IMR-90 (cell line): ENCODE results near the gene OR51B6. TPM values are rescaled to one million over a fixed set of nuclear protein-coding genes. Genes with fewer than 3 reads are reported as not detected.
A peak's percentile ranks its signal among the peaks of the same experiment; 100 is the strongest.

Source experiments
- ATAC-seq: fragments of 200-7000 bp; cut with Tn5 transposase; 2 replicates; pipeline ENCODE4 v1.9.1; 2020; ENCODE audit warnings: low read depth, mild to moderate bottlenecking, moderate library complexity
- BruUV-seq: library from RNA; stranded (reverse); fragments of 400-500 nt; replicated peaks from 2 replicates; lab custom pipeline; 2021; lab: Mats Ljungman, UMichigan
- CTCF ChIA-PET: fragments of 300-600 bp; formaldehyde crosslinking; extraction: SDS; loops from one replicate; lab custom pipeline; 2021; ENCODE audit warnings: antibody characterized with exemption; lab: Yijun Ruan, JAX
- POLR2A ChIA-PET: fragments of 300-600 bp; sonication (Branson Sonifier 250); formaldehyde crosslinking; loops from one replicate; lab custom pipeline; 2022; ENCODE audit warnings: antibody characterized with exemption; ENCODE audit not compliant: unreplicated experiment; lab: Charles Lee
- DNase-seq: peaks from one replicate; pipeline ENCODE4 v3.0.0; 2013
- H2AFZ ChIP-seq: replicated peaks from 2 replicates; pipeline ENCODE3; 2013; ENCODE audit warnings: low read length, mild to moderate bottlenecking; ENCODE audit not compliant: poor library complexity
- H2AK5ac ChIP-seq: 2 replicates; pipeline ENCODE4 v1.6.1; 2013; ENCODE audit warnings: low read depth, low read length, inconsistent platforms
- H2AK9ac ChIP-seq: replicated peaks from 2 replicates; pipeline ENCODE3; 2013; ENCODE audit warnings: mild to moderate bottlenecking, low read depth, low read length, moderate library complexity; ENCODE audit not compliant: poor library complexity
- H2BK120ac ChIP-seq: 2 replicates; pipeline ENCODE4 v1.6.1; 2013; ENCODE audit warnings: low read depth, low read length, inconsistent platforms
- H2BK15ac ChIP-seq: 3 replicates; pipeline ENCODE4 v1.6.1; 2013; ENCODE audit warnings: low read depth, low read length, inconsistent platforms
- H2BK20ac ChIP-seq: 2 replicates; pipeline ENCODE4 v1.6.1; 2013; ENCODE audit warnings: low read depth, mild to moderate bottlenecking, inconsistent platforms, low read length, moderate library complexity
- H2BK5ac ChIP-seq: 2 replicates; pipeline ENCODE4 v1.6.1; 2013; ENCODE audit warnings: mild to moderate bottlenecking, low read depth, low read length, inconsistent platforms; ENCODE audit not compliant: poor library complexity, severe bottlenecking
- H3K14ac ChIP-seq: replicated peaks from 2 replicates; pipeline ENCODE4 v1.6.1; 2013; ENCODE audit warnings: low read depth, low read length, inconsistent platforms
- H3K18ac ChIP-seq: 2 replicates; pipeline ENCODE4 v1.6.1; 2013; ENCODE audit warnings: low read depth, low read length, control low read depth
- H3K23ac ChIP-seq: 2 replicates; pipeline ENCODE4 v1.6.1; 2013; ENCODE audit warnings: low read depth, low read length, inconsistent platforms
- H3K27ac ChIP-seq: 2 replicates; pipeline ENCODE4 v1.5.1; 2013; ENCODE audit warnings: mild to moderate bottlenecking, control low read depth, low read length; ENCODE audit not compliant: insufficient read depth
- H3K27me3 ChIP-seq: 2 replicates; pipeline ENCODE4 v1.6.1; 2013; ENCODE audit warnings: low read length; ENCODE audit not compliant: control insufficient read depth, insufficient read depth
- H3K36me3 ChIP-seq: 2 replicates; pipeline ENCODE4 v1.6.1; 2013; ENCODE audit warnings: low read length, mixed read lengths; ENCODE audit not compliant: control insufficient read depth, insufficient read depth
- H3K4ac ChIP-seq: 2 replicates; pipeline ENCODE4 v1.6.1; 2013; ENCODE audit warnings: low read depth, low read length, inconsistent platforms
- H3K4me1 ChIP-seq: 2 replicates; pipeline ENCODE4 v1.6.1; 2013; ENCODE audit warnings: low read length, mixed read lengths; ENCODE audit not compliant: control insufficient read depth, insufficient read depth
- H3K4me2 ChIP-seq: 2 replicates; pipeline ENCODE4 v1.6.1; 2013; ENCODE audit warnings: low read depth, mild to moderate bottlenecking, control low read depth, low read length, moderate library complexity
- H3K4me3 ChIP-seq: 2 replicates; pipeline ENCODE4 v1.5.1; 2013; ENCODE audit warnings: low read depth, mild to moderate bottlenecking, control low read depth, low read length, moderate library complexity; ENCODE audit not compliant: insufficient read depth
- H3K56ac ChIP-seq: 2 replicates; pipeline ENCODE4 v1.6.1; 2013; ENCODE audit warnings: low read length, inconsistent platforms; ENCODE audit not compliant: insufficient read depth; ENCODE audit errors: extremely low read depth
- H3K79me1 ChIP-seq, 2 experiments: 2 replicates each; pipeline ENCODE4 v1.6.1; 2013; ENCODE audit warnings: low read length in 2 of 2, inconsistent platforms in 1 of 2, low read depth in 1 of 2
- H3K9ac ChIP-seq: 2 replicates; pipeline ENCODE4 v1.6.1; 2013; ENCODE audit warnings: low read depth, low read length, control low read depth
- H3K9me1 ChIP-seq: 2 replicates; pipeline ENCODE4 v1.6.1; 2013; ENCODE audit warnings: low read length, inconsistent platforms; ENCODE audit not compliant: insufficient read depth
- H3K9me3 ChIP-seq: 2 replicates; pipeline ENCODE4 v1.6.1; 2013; ENCODE audit warnings: low read length; ENCODE audit not compliant: control insufficient read depth, insufficient read depth
- H4K20me1 ChIP-seq: 2 replicates; pipeline ENCODE4 v1.6.1; 2013; ENCODE audit warnings: low read length, inconsistent platforms; ENCODE audit not compliant: insufficient read depth
- H4K5ac ChIP-seq: 2 replicates; pipeline ENCODE4 v1.6.1; 2013; ENCODE audit warnings: mild to moderate bottlenecking, low read depth, low read length, control low read depth
- H4K8ac ChIP-seq, 2 experiments: 2 replicates each; pipeline ENCODE4 v1.6.1; 2013; ENCODE audit warnings: low read depth in 2 of 2, low read length in 2 of 2, control low read depth in 1 of 2, inconsistent platforms in 1 of 2
- H4K91ac ChIP-seq: 2 replicates; pipeline ENCODE4 v1.6.1; 2013; ENCODE audit warnings: low read depth, low read length, inconsistent platforms; ENCODE audit not compliant: insufficient read depth
- CEBPB ChIP-seq: IDR thresholded peaks from 2 replicates; pipeline ENCODE4 v1.6.1; 2012; ENCODE audit warnings: low read depth, low read length, improper control_type of control experiment
- CHD1 ChIP-seq: IDR thresholded peaks from 2 replicates; pipeline ENCODE4 v1.6.1; 2012; ENCODE audit warnings: low read depth, low read length, improper control_type of control experiment
- CTCF ChIP-seq: conservative IDR thresholded peaks from 2 replicates; pipeline ENCODE4 v1.5.1; 2012; ENCODE audit warnings: mild to moderate bottlenecking, low read depth, low read length, improper control_type of control experiment
- FOS ChIP-seq: fragments of 150-350 bp; IDR thresholded peaks from 2 replicates; pipeline ENCODE4 v1.6.1; 2016; ENCODE audit warnings: low read depth, low read length
- MAFK ChIP-seq: IDR thresholded peaks from 2 replicates; pipeline ENCODE4 v1.6.1; 2012; ENCODE audit warnings: low read depth, low read length, improper control_type of control experiment
- MAZ ChIP-seq: IDR thresholded peaks from 2 replicates; pipeline ENCODE4 v1.6.1; 2012; ENCODE audit warnings: low read depth, mild to moderate bottlenecking, low read length, improper control_type of control experiment, moderate library complexity, borderline replicate concordance
- POLR2A ChIP-seq: IDR thresholded peaks from 2 replicates; pipeline ENCODE4 v1.6.1; 2012; ENCODE audit warnings: mild to moderate bottlenecking, low read depth, low read length
- RAD21 ChIP-seq: IDR thresholded peaks from 2 replicates; pipeline ENCODE4 v1.6.1; 2012; ENCODE audit warnings: low read length, improper control_type of control experiment
- RFX5 ChIP-seq: IDR thresholded peaks from 2 replicates; pipeline ENCODE4 v1.8.0; 2012; ENCODE audit warnings: low read depth, mild to moderate bottlenecking, low read length, moderate library complexity
- USF2 ChIP-seq: fragments of 150-350 bp; IDR thresholded peaks from 2 replicates; pipeline ENCODE4 v1.6.1; 2017; ENCODE audit warnings: mild to moderate bottlenecking, antibody characterized with exemption, low read length, low read depth
- WGBS, 2 experiments: methylation state at CpG; one replicate each; pipeline versions ENCODE4 v1.1.5 to v1.1.7; 2013; ENCODE audit warnings: missing lambda C conversion rate in 2 of 2; ENCODE audit not compliant: insufficient read length in 1 of 2; ENCODE audit errors: extremely low coverage in 2 of 2; 5-methylcytosine and 5-hydroxymethylcytosine counted together
- dilution Hi-C: fragments of 300-500 bp; cut with HindIII; formaldehyde crosslinking; loops from one replicate; pipeline ENCODE4 v1.14.3; 2018; ENCODE audit warnings: low sequenced_read_pairs; ENCODE audit not compliant: unreplicated experiment
- in situ Hi-C: fragments of 300-500 bp; cut with MboI; formaldehyde crosslinking; loops from 3 replicates; pipeline ENCODE4 v1.14.3; 2019; ENCODE audit warnings: low sequenced_read_pairs, inconsistent platforms, mixed read lengths
- intact Hi-C: fragments of 100-400 bp; cut with micrococcal nuclease; formaldehyde crosslinking; loops from 2 replicates; pipeline ENCODE4 v1.10.0; 2022
- polyA plus RNA-seq, 3 experiments: library from polyadenylated mRNA; depleted of rRNA; stranded (reverse); fragments of >200 nt; gene quantifications; 2 replicates each; pipeline ENCODE4 v1.2.3, GENCODE V29; 2012; ENCODE audit warnings: low replicate concordance in 1 of 3
- total RNA-seq: library from RNA; depleted of rRNA; stranded (reverse); fragments of >200 nt; gene quantifications from 2 replicates; pipeline ENCODE4 v1.2.3, GENCODE V29; 2012

Gene OR51B6
- total and polyA plus RNA-seq, 2 of the 4 experiments (the other 2 are of a cell fraction) = not detected

- Histone ChIP-seq H3K56ac (peak overlapping the region; percentile 91), H3K9me1 (peaks cover 19% of the 10 kb centered on the region), H3K18ac (peak overlapping the region; percentile 100), H4K8ac (peak overlapping the region; percentile 95 to 97), H2BK20ac (peak overlapping the region; percentile 99), H2AK9ac (no peak overlapping the region), H3K14ac (peak overlapping the region; percentile 99), H3K23ac (peak overlapping the region; percentile 80), H3K27me3 (no peaks in the 10 kb centered on the region), H2AFZ (no peak overlapping the region), H3K9me3 (no peaks in the 10 kb centered on the region), H3K4me1 (peaks cover 26% of the 10 kb centered on the region), H4K20me1 (no peaks in the 10 kb centered on the region), H3K9ac (peak overlapping the region; percentile 71), H3K36me3 (no peaks in the 10 kb centered on the region), H4K91ac (peak overlapping the region; percentile 98), H2BK5ac (peak overlapping the region; percentile 98), H3K4ac (peak overlapping the region; percentile 99), H3K4me2 (peak overlapping the region; percentile 8; the same call in 1 of the 2 replicates), H2BK15ac (peak overlapping the region; percentile 81; the same call in 2 of the 3 replicates), H3K27ac (peak overlapping the region; percentile 100), H3K4me3 (no peak overlapping the region), H4K5ac (peak overlapping the region; percentile 100), H2AK5ac (peak overlapping the region; percentile 76), H3K79me1 (peaks cover 0 to 18% of the 10 kb centered on the region in 2 experiments; a peak in 2 of 4 replicates), H2BK120ac (peak overlapping the region; percentile 100)
- ATAC-seq (no peak), DNase-seq (peak; percentile 34)
- no CpG with 5 or more reads among the region's 1 CpG for WGBS, 2 experiments
- TF ChIP-seq MAZ (no peak), MAFK (no peak), CEBPB (no peak), USF2 (no peak), CHD1 (no peak), RAD21 (no peak), POLR2A (no peak), RFX5 (no peak), FOS (no peak), CTCF (no peak)
- ChIA-PET CTCF (no interaction called here), POLR2A (interaction anchor here (0.6 kb wide), 1 partner anchor 78 kb away, joined by 3 read pairs; no protein-coding TSS in a partner anchor)
- intact Hi-C loops (loop anchor here (10.0 kb wide), 1 partner anchor 318 kb away; the partner anchor contains the start of genes TRIM22 and TRIM5), dilution Hi-C loops (no loop called here), in situ Hi-C loops (loop anchor here (10.0 kb wide), 1 partner anchor 82 kb away; no protein-coding TSS in a partner anchor)
- BruUV-seq = TSS peak; percentile 92
Measured at GRCh38 chr11:5366856-5367255, 15.5 kb downstream of the OR51B6 start.
